SH-SY5Y (cell line): ENCODE data around the gene NR5A2.

Experiments
- GATA2 ChIP-seq: IDR thresholded peaks from 2 replicates; pipeline ENCODE4 v1.6.1; 2011; ENCODE audit warnings: mild to moderate bottlenecking, low read depth, low read length
- GATA3 ChIP-seq: IDR thresholded peaks from 2 replicates; pipeline ENCODE4 v1.6.1; 2011; ENCODE audit warnings: low read depth, mild to moderate bottlenecking, low read length, moderate library complexity

- no peak for TF ChIP-seq GATA2
- no peak for TF ChIP-seq GATA3
Measured at GRCh38 chr1:200029822-200030152, 2.3 kb downstream of the NR5A2 start.
